C4-2B (cell line): ENCODE results near the gene NEO1.

ENCODE experiments used
- ZFX ChIP-seq: fragments of 450-650 bp; IDR thresholded peaks from 2 replicates; pipeline ENCODE4 v1.6.1; 2017
- TF ChIP-seq, protein P1 (sequence below): fragments of 450-650 bp; conservative IDR thresholded peaks from 2 replicates; pipeline ENCODE4 v1.5.1; 2017; ENCODE audit warnings: mild to moderate bottlenecking

DNA sequence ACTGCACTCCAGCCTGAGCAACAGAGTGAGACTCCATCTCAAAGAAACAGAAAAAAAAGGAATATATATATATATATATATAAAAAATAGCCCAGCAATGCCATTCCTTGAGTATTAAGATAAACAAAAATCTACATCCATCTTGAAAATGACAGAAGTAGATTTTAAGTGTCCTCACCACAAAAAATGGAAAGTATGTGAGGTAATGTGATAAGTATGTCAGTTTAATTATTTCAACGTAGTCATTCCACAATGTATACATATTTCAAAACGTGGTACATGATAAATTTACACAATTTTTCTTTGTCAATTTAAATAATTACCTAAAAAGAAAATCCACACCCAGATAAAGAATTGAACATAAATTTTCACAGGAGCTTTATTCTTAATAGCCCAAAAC, 261.6 kb downstream of the NEO1 start:
- TF ChIP-seq, protein P1, sequence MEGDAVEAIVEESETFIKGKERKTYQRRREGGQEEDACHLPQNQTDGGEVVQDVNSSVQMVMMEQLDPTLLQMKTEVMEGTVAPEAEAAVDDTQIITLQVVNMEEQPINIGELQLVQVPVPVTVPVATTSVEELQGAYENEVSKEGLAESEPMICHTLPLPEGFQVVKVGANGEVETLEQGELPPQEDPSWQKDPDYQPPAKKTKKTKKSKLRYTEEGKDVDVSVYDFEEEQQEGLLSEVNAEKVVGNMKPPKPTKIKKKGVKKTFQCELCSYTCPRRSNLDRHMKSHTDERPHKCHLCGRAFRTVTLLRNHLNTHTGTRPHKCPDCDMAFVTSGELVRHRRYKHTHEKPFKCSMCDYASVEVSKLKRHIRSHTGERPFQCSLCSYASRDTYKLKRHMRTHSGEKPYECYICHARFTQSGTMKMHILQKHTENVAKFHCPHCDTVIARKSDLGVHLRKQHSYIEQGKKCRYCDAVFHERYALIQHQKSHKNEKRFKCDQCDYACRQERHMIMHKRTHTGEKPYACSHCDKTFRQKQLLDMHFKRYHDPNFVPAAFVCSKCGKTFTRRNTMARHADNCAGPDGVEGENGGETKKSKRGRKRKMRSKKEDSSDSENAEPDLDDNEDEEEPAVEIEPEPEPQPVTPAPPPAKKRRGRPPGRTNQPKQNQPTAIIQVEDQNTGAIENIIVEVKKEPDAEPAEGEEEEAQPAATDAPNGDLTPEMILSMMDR, result no peak
- no peak for TF ChIP-seq ZFX
